Measurements from ENCODE around the gene AGPAT3.

DNA sequence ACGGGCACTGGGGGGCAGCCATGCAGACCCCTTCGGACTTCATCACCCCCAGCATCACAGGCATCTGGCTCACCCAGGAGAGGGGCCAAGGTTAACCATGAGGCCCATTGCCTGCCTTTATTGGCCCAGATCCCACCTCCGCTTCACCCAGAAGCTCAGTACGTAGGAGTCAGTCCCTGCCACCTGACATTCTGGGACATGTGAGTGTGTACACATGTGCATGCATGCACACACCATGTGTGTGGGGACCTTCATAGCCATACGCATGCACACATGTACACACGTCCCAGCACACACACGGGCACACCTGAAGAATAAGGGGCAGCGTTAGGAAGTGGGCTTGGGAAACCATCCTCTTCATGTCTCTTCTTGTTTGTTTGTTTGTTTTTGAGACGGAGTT, 123.0 kb downstream of the AGPAT3 start:
- TF ChIP-seq POLR2A (IDR thresholded peaks at IDR 0.05) = no peak
- TF ChIP-seq, protein P1, sequence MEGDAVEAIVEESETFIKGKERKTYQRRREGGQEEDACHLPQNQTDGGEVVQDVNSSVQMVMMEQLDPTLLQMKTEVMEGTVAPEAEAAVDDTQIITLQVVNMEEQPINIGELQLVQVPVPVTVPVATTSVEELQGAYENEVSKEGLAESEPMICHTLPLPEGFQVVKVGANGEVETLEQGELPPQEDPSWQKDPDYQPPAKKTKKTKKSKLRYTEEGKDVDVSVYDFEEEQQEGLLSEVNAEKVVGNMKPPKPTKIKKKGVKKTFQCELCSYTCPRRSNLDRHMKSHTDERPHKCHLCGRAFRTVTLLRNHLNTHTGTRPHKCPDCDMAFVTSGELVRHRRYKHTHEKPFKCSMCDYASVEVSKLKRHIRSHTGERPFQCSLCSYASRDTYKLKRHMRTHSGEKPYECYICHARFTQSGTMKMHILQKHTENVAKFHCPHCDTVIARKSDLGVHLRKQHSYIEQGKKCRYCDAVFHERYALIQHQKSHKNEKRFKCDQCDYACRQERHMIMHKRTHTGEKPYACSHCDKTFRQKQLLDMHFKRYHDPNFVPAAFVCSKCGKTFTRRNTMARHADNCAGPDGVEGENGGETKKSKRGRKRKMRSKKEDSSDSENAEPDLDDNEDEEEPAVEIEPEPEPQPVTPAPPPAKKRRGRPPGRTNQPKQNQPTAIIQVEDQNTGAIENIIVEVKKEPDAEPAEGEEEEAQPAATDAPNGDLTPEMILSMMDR (IDR thresholded peaks at IDR 0.05) = no peak
